A549 (cell line): ENCODE results near the gene MYLK4. TPM values are rescaled to one million over a fixed set of nuclear protein-coding genes. Genes with fewer than 3 reads are reported as not detected.

Experiments used
- ATAC-seq, 2 experiments: fragments of 200-7000 bp in 1 of 2; fragments of >200 bp in 1 of 2; cut with Nextera tagmentation in 1 of 2; cut with Tn5 transposase in 1 of 2; 3 replicates each; pipeline versions ENCODE4 v1.8.0 to v1.9.1; 2018 to 2020; ENCODE audit warnings: mild to moderate bottlenecking in 1 of 2, moderate library complexity in 1 of 2
- CTCF ChIA-PET: fragments of 300-600 bp; sonication (Branson Sonifier 250); formaldehyde crosslinking; extraction: SDS; loops from one replicate; lab custom pipeline; 2021; ENCODE audit warnings: antibody characterized with exemption, inconsistent platforms; lab: Yijun Ruan, JAX
- POLR2A ChIA-PET: fragments of 350-600 bp; formaldehyde crosslinking; extraction: SDS; loops from one replicate; lab custom pipeline; 2021; ENCODE audit warnings: antibody characterized with exemption, inconsistent platforms; lab: Yijun Ruan, JAX
- DNase-seq, 2 experiments: peaks; one replicate each; pipeline versions ENCODE4 v3.0.0 to v3.0.0-alpha.2; 2011 to 2016; ENCODE audit warnings: low read depth in 1 of 2, low spot score in 1 of 2
- FAIRE-seq: peaks from 2 replicates; lab custom pipeline; 2011; peaks lifted over from hg19 to GRCh38; lab: Jason Lieb, UNC
- H3K27ac ChIP-seq, 2 experiments: fragments of >200 bp; sonication (Bioruptor Twin); formaldehyde crosslinking; 3 replicates each; pipeline ENCODE4 v1.5.1; 2016 to 2017
- H3K4me1 ChIP-seq: fragments of >200 bp; sonication (Bioruptor Twin); formaldehyde crosslinking; 3 replicates; pipeline ENCODE4 v1.6.1; 2016
- H3K4me2 ChIP-seq: fragments of >200 bp; sonication (Bioruptor Twin); formaldehyde crosslinking; 3 replicates; pipeline ENCODE4 v1.6.1; 2016
- H3K4me3 ChIP-seq: fragments of >200 bp; sonication (Bioruptor Twin); formaldehyde crosslinking; 3 replicates; pipeline ENCODE4 v1.5.1; 2016
- H3K9me3 ChIP-seq: fragments of >200 bp; sonication (Bioruptor Twin); formaldehyde crosslinking; 3 replicates; pipeline ENCODE4 v1.6.1; 2016
- BCL3 ChIP-seq: fragments of >200 bp; sonication (Bioruptor Twin); formaldehyde crosslinking; IDR thresholded peaks from 3 replicates; pipeline ENCODE4 v1.6.1; 2016
- BHLHE40 ChIP-seq: IDR thresholded peaks from 2 replicates; pipeline ENCODE4 v1.6.1; 2012; ENCODE audit warnings: low read depth, low read length, inconsistent platforms
- CBX2 ChIP-seq: fragments of 200-600 bp; sonication (generic); IDR thresholded peaks from 2 replicates; pipeline ENCODE4 v1.6.1; 2016; ENCODE audit warnings: low read depth, mild to moderate bottlenecking, borderline replicate concordance
- CTCF ChIP-seq: fragments of >200 bp; sonication (Bioruptor Twin); formaldehyde crosslinking; IDR thresholded peaks from 3 replicates; pipeline ENCODE4 v1.5.1; 2016
- FOSL2 ChIP-seq, 2 experiments: fragments of 450-650 bp in 1 of 2; fragments of >200 bp in 1 of 2; sonication (Bioruptor Twin) in 1 of 2; formaldehyde crosslinking; IDR thresholded peaks; 2 replicates each; pipeline versions ENCODE4 v1.5.0 to v1.6.1; 2016 to 2020; ENCODE audit warnings: mild to moderate bottlenecking in 1 of 2, moderate library complexity in 1 of 2
- HES2 ChIP-seq: fragments of >200 bp; sonication (Bioruptor Twin); formaldehyde crosslinking; IDR thresholded peaks from 2 replicates; pipeline ENCODE4 v1.6.1; 2016
- HEYL ChIP-seq: fragments of 250-450 bp; sonication (Bioruptor Pico); IDR thresholded peaks from 2 replicates; pipeline ENCODE4 v1.8.0; 2021; ENCODE audit warnings: mild to moderate bottlenecking, moderate library complexity
- HMGXB4 ChIP-seq: fragments of 250-450 bp; sonication (Bioruptor Pico); IDR thresholded peaks from 2 replicates; pipeline ENCODE4 v1.5.0; 2021; ENCODE audit warnings: mild to moderate bottlenecking, moderate library complexity, borderline replicate concordance
- MAFK ChIP-seq: fragments of 450-650 bp; IDR thresholded peaks from 2 replicates; pipeline ENCODE4 v1.6.1; 2014; ENCODE audit not compliant: partially characterized antibody
- MAX ChIP-seq: IDR thresholded peaks from 2 replicates; pipeline ENCODE4 v1.6.1; 2012
- MYC ChIP-seq: IDR thresholded peaks from 2 replicates; pipeline ENCODE4 v1.6.1; 2012; ENCODE audit warnings: mild to moderate bottlenecking, inconsistent platforms, low read length, improper control_type of control experiment, borderline replicate concordance
- NPAS2 ChIP-seq: fragments of 250-450 bp; sonication (Bioruptor Pico); IDR thresholded peaks from 2 replicates; pipeline ENCODE4 v1.8.0; 2022; ENCODE audit warnings: mild to moderate bottlenecking, moderate library complexity, borderline replicate concordance
- PBX3 ChIP-seq: IDR thresholded peaks from 2 replicates; pipeline ENCODE4 v1.6.1; 2012
- RAD21 ChIP-seq, 2 experiments: fragments of >200 bp in 1 of 2; sonication (Bioruptor Twin) in 1 of 2; formaldehyde crosslinking in 1 of 2; IDR thresholded peaks in 1 of 2; conservative IDR thresholded peaks in 1 of 2; 2 replicates in 1 of 2; 3 replicates in 1 of 2; pipeline ENCODE4 v1.6.1; 2012 to 2018; ENCODE audit warnings: inconsistent platforms in 1 of 2
- SMC3 ChIP-seq: fragments of >200 bp; sonication (Bioruptor Twin); formaldehyde crosslinking; IDR thresholded peaks from 3 replicates; pipeline ENCODE4 v1.6.1; 2018; ENCODE audit warnings: inconsistent platforms
- TFCP2L1 ChIP-seq: fragments of 250-450 bp; sonication (Bioruptor Pico); IDR thresholded peaks from 2 replicates; pipeline ENCODE4 v1.5.0; 2021; ENCODE audit warnings: mild to moderate bottlenecking
- ZC3H11A ChIP-seq: fragments of 450-650 bp; IDR thresholded peaks from 2 replicates; pipeline ENCODE4 v1.6.1; 2014; ENCODE audit warnings: antibody characterized with exemption, mild to moderate bottlenecking
- WGBS: methylation state at CpG from one replicate; pipeline ENCODE4 v1.1.6; 2017; ENCODE audit errors: missing lambda C conversion rate; 5-methylcytosine and 5-hydroxymethylcytosine counted together
- polyA plus RNA-seq, 4 experiments: library from polyadenylated mRNA; depleted of rRNA in 3 of 4; stranded (reverse); fragments of >200 nt; fragmentation: RNase III in 1 of 4; extraction: RNeasy Plus Mini Kit Qiagen cat#74134 plus additional on column Dnase treatment in 1 of 4; gene quantifications; 2 replicates in 3 of 4; 3 replicates in 1 of 4; pipeline ENCODE4 v1.2.3, GENCODE V29; 2011 to 2017

Gene MYLK4
- polyA plus RNA-seq, 2 of the 4 experiments (the other 2 are of a cell fraction) = 0.14 to 0.21 TPM

- H3K4me3 ChIP-seq = no peak overlapping the region
- no peaks in the 10 kb centered on the region for H3K4me1 ChIP-seq
- peak; percentile 50 to 66; a peak in 5 of 6 replicates for ATAC-seq
- TF ChIP-seq CTCF (peak; percentile 78), RAD21 (conservative IDR thresholded peaks at IDR 0.05 in 1 of 2, IDR thresholded peaks at IDR 0.05 in 1 of 2) (peak; percentile 36 to 38; a peak in 3 of 5 replicates), BHLHE40 (no peak), MAX (0 out of 2 replicates have a peak, but pooled peaks have one; percentile 27), FOSL2 (IDR thresholded peaks at IDR 0.05) (no peak), FOSL2 (CRISPR knock-in tag; IDR thresholded peaks at IDR 0.05) (no peak), NPAS2 (CRISPR knock-in tag) (no peak), SMC3 (peak; percentile 58)
- TF ChIP-seq, all 56 proteins: peak for 4
- peak; percentile 32 to 50 for DNase-seq
- POLR2A ChIA-PET = interaction anchor here (1.8 kb wide), 1 partner anchor 14 kb away, joined by 6 read pairs; no protein-coding TSS in a partner anchor
- FAIRE-seq = no peak
- H3K9me3 ChIP-seq = no peaks in the 10 kb centered on the region
- H3K4me2 ChIP-seq = peak overlapping the region; percentile 52
- H3K27ac ChIP-seq = no peak overlapping the region
- WGBS = 12% methylated on average over 11 of the region's 11 CpGs
- CTCF ChIA-PET = interaction anchor here (0.7 to 4.4 kb wide), 22 partner anchors 9 to 1217 kb away, joined by 3 to 65 read pairs (median 4); partner anchors contain the start of gene WRNIP1
Observed at GRCh38 chr6:2749969-2750600, 637 bp downstream of the MYLK4 start.

- Histone ChIP-seq H3K9me3 (no peaks in the 10 kb centered on the region), H3K4me2 (no peak overlapping the region), H3K27ac (no peak overlapping the region), H3K4me3 (no peak overlapping the region), H3K4me1 (no peaks in the 10 kb centered on the region)
- TF ChIP-seq BCL3 (no peak), HMGXB4 (no peak), HES2 (no peak), MAFK (no peak), PBX3 (no peak), CBX2 (no peak), MYC (no peak), TFCP2L1 (CRISPR knock-in tag) (no peak), HEYL (CRISPR knock-in tag) (no peak), ZC3H11A (no peak)
- ChIA-PET CTCF (interaction anchor here (3.1 to 4.4 kb wide), 3 partner anchors 8 to 1152 kb away, joined by 28 to 65 read pairs (median 32); no protein-coding TSS in a partner anchor), POLR2A (no interaction called here)
- ATAC-seq = no peak
- FAIRE-seq = no peak
- no peak for DNase-seq
- 80% methylated on average over 8 of the region's 8 CpGs for WGBS
Observed at GRCh38 chr6:2748183-2748582, 2.5 kb downstream of the MYLK4 start.
